ENCODE data around the gene GAS2L2.
A peak's percentile ranks its signal among the peaks of the same experiment; 100 is the strongest.

The GAS2L2 gene

GRCh38 chr17:35796942-35797341 lies 43.9 kb upstream of the GAS2L2 start:
- Mint-ChIP-seq H3K4me3 (peak overlapping the region; percentile 29 to 47 (median 32)), H3K27me3 (ENCODE audit: low read depth) (peaks cover 82% of the 10 kb centered on the region), H3K36me3 (ENCODE audit: low read depth) (no peaks in the 10 kb centered on the region), H3K9me3 (no peaks in the 10 kb centered on the region), H3K27ac (peak overlapping the region in 1 of 3 experiments; percentile 61), H3K4me1 (peaks cover 28% of the 10 kb centered on the region)
- TF ChIP-seq CTCF (IDR thresholded peaks at IDR 0.05; ENCODE audit: unreplicated experiment in 3 of 3) = no peak

GRCh38 chr17:35795871-35796265 lies 42.8 kb upstream of the GAS2L2 start:
- Mint-ChIP-seq H3K9me3 (no peaks in the 10 kb centered on the region), H3K4me3 (peak overlapping the region; percentile 71 to 76 (median 72)), H3K4me1 (peaks cover 21% of the 10 kb centered on the region), H3K27me3 (ENCODE audit: low read depth) (peaks cover 83% of the 10 kb centered on the region), H3K36me3 (ENCODE audit: low read depth) (no peaks in the 10 kb centered on the region), H3K27ac (no peak overlapping the region)
- TF ChIP-seq CTCF (IDR thresholded peaks at IDR 0.05; ENCODE audit: unreplicated experiment in 3 of 3) = no peak

DNA sequence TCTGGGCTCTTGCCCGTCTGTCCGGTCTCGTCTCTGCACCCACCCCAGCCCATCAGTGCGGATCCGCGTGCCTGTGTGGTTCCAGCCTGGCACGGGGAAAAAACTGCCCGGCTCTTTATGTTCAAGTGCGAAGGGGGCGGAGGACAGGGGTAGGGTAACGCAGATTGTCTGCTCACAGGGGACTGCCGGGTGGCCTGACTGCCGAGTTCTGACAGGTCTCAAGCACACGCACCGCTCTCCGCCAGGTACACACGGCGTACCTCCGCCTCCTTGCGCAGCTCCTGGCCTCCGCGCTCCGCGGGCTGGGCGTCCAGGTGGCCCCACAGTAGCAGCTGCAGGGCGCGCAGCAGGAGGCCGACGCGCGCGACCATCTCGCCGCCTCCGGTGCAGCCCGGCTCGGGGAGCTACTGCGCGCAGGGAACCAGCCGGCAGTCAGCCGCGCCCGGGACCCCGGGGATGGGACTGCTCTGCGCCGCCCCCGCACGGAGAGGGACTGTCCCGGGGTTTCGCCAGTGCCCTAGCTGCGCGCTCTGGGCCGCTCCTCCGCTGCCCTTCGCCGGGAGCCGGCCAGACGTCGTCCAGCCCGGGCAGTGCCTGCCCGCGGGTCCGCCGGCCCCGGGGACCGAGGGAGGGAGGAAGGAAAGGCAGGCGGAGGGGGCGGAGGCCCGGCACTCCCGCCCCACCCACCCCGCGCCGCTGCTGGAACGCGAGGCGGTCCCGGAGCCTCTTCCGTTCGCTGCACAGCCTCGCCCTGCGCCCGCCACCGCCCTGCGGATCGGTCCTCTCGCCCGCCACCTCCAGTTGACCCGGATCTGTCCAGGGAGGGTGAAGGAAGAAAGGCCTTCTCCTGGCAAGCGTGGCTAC lies 42.2 kb upstream of the GAS2L2 start, which contains the start of gene MMP28:
MMP28 (minus strand) TSS at position 635 of the 864 bp plus-strand sequence; CDS start at position 371, 264 bp downstream.
- H3K4me3 Mint-ChIP-seq = peak within 1 kb of the TSS; percentile 71 to 76 (median 72)
- H3K27me3 Mint-ChIP-seq (ENCODE audit: low read depth) = peaks cover 87% of the 10 kb centered on the region
- H3K4me1 Mint-ChIP-seq = peaks cover 19% of the 10 kb centered on the region
- no peak within 1 kb of the TSS for H3K27ac Mint-ChIP-seq
- no peaks in the 10 kb centered on the region for H3K36me3 Mint-ChIP-seq (ENCODE audit: low read depth)
- no peak for TF ChIP-seq CTCF (IDR thresholded peaks at IDR 0.05; ENCODE audit: unreplicated experiment in 3 of 3)
- H3K9me3 Mint-ChIP-seq = no peaks in the 10 kb centered on the region

DNA sequence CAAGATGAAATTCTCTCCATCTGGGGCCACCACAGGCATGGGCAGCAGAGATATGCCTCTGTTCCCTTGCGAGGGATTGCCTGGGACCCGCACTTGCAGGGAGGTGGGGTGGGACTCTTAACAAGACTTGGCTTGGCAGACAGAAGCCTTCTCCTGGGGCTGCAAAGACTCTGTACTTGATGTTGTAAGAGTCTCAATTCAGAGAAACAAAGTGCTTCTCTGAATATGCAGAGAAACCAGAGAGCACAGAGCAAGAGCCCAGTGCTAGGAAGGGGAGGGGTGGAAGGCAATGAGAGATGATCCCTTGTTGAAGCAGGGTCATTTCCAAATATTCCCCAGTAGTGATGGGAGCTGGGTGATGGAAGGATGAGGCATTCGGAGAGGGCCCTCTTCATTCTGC lies 40.2 kb upstream of the GAS2L2 start:
- Mint-ChIP-seq H3K4me1 (peaks cover 16% of the 10 kb centered on the region), H3K9me3 (no peaks in the 10 kb centered on the region), H3K27me3 (ENCODE audit: low read depth) (peaks cover 73% of the 10 kb centered on the region), H3K27ac (no peak overlapping the region), H3K4me3 (peak overlapping the region; percentile 53 to 81 (median 62)), H3K36me3 (ENCODE audit: low read depth) (no peaks in the 10 kb centered on the region)
- TF ChIP-seq CTCF (IDR thresholded peaks at IDR 0.05; ENCODE audit: unreplicated experiment in 3 of 3) = no peak

DNA sequence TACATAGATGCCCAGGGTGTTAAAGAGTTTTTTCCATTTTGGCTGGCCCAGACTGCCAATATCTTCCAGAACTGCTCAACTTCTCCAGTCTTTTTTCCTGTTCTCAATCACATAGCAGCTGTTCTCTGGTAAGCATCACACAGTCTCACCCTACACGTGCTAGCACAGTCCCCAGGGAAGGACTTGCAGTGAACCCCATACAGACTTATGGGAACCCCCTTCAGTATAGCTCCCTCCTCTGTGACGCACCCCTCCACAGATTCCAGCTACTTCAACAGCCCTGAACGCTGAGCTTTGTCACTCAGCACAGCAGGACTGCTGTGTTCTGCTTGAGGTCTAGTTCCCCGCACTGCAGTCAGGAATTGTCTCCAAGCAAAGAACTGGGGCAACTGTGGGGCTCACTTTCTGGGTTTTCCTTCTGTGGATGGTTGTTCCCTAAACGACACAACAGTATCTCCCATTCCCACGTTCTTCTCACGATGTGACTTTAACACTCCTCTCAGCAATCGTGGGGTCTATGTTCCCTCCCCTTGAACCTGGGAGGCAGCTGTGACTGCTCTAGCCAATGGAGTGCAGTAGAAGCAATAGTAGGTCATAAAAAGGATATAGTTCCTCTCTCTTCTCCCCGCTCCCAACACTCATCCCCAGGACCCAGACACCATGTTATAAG lies 38.8 kb upstream of the GAS2L2 start:
- TF ChIP-seq CTCF (IDR thresholded peaks at IDR 0.05; ENCODE audit: unreplicated experiment in 3 of 3) = no peak
- H3K36me3 Mint-ChIP-seq (ENCODE audit: low read depth) = no peaks in the 10 kb centered on the region
- no peaks in the 10 kb centered on the region for H3K9me3 Mint-ChIP-seq
- H3K4me1 Mint-ChIP-seq = peaks cover 18% of the 10 kb centered on the region
- no peak overlapping the region for H3K4me3 Mint-ChIP-seq
- no peak overlapping the region for H3K27ac Mint-ChIP-seq
- H3K27me3 Mint-ChIP-seq (ENCODE audit: low read depth) = peaks cover 73% of the 10 kb centered on the region

Measured in nephron (organoid).